Measurements from ENCODE around the gene FAM169A.

Gene FAM169A

DNA sequence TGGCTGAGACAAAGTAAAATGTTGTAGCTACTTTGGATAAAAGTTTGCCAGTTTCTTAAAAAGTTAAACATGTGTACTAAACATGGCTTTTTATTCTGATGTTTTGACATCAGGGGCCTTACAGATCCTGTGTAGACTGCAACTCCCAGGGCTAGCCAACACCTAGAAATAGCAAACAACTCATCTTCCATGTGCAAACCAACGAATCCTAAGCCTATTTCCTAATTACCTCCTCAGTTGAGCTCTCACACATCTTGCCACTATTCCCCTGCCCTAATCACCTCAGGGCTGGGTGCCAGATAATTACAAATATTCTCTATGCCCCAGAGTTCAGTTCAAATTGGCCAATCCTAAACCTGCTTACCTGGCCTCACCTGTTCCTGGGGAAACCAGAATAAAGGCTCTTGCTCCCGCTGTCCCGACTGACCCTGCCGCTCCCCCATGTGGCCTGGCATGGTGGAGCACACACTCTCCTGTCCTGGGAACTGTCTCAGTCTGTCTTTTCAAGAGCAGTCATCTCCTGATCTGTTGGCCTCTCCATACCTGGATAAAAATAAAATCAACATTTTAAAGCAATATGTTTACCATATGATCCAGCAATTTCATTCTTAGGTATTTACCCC lies 37.1 kb upstream of the FAM169A start:
- Histone ChIP-seq H3K4me3 (ENCODE audit: insufficient read depth, low read length, poor library complexity, severe bottlenecking) (no peak overlapping the region), H3F3A (ENCODE audit: insufficient read depth) (no peaks in the 10 kb centered on the region), H3K9me2 (replicated peaks; ENCODE audit: insufficient read depth, low read length) (no peaks in the 10 kb centered on the region), H3K4me2 (ENCODE audit: low read depth, low read length, poor library complexity, severe bottlenecking) (no peak overlapping the region), H3K27ac (ENCODE audit: low read depth, low read length) (no peak overlapping the region), H3K79me2 (ENCODE audit: insufficient read depth, low read length) (no peaks in the 10 kb centered on the region), H4K20me1 (ENCODE audit: low read depth, low read length) (no peaks in the 10 kb centered on the region), H2AFZ (ENCODE audit: low read depth, low read length, severe bottlenecking) (no peak overlapping the region), H3K9me3 (ENCODE audit: insufficient read depth, low read length) (no peaks in the 10 kb centered on the region), H3K9ac (ENCODE audit: low read length) (no peak overlapping the region), H3K27me3 (ENCODE audit: low read length) (no peaks in the 10 kb centered on the region), H3K36me3 (ENCODE audit: low read length) (no peaks in the 10 kb centered on the region)
- no peak for TF ChIP-seq EZH2phosphoT487 (conservative IDR thresholded peaks at IDR 0.05; ENCODE audit: low read length)
- TF ChIP-seq, protein P1, sequence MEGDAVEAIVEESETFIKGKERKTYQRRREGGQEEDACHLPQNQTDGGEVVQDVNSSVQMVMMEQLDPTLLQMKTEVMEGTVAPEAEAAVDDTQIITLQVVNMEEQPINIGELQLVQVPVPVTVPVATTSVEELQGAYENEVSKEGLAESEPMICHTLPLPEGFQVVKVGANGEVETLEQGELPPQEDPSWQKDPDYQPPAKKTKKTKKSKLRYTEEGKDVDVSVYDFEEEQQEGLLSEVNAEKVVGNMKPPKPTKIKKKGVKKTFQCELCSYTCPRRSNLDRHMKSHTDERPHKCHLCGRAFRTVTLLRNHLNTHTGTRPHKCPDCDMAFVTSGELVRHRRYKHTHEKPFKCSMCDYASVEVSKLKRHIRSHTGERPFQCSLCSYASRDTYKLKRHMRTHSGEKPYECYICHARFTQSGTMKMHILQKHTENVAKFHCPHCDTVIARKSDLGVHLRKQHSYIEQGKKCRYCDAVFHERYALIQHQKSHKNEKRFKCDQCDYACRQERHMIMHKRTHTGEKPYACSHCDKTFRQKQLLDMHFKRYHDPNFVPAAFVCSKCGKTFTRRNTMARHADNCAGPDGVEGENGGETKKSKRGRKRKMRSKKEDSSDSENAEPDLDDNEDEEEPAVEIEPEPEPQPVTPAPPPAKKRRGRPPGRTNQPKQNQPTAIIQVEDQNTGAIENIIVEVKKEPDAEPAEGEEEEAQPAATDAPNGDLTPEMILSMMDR (IDR thresholded peaks at IDR 0.05; ENCODE audit: insufficient read depth, low read length, poor library complexity, severe bottlenecking): no peak

DNA sequence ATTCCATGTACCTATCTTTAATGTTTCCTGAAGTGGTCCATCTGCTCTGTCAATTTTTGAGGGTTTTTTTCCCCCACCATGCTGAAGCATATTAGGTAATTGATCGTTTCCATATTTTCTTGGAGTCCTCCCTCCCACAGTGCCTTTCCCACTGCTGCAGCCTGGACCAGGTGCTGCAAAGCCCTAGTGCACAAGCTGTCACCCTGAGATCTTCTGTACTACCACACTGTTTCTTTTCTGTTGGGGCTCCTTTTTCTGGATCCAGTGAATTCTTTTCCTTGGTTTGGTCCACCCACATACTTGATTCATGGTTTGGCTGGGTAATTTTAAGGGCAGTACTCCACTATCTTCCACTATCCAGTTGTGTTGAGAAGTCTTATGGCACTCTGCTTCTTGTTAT lies 30.9 kb upstream of the FAM169A start:
- Histone ChIP-seq H4K20me1 (ENCODE audit: low read depth, low read length) (no peaks in the 10 kb centered on the region), H2AFZ (ENCODE audit: low read depth, low read length, severe bottlenecking) (no peak overlapping the region), H3K36me3 (ENCODE audit: low read length) (no peaks in the 10 kb centered on the region), H3K27ac (ENCODE audit: low read depth, low read length) (no peak overlapping the region), H3K9ac (ENCODE audit: low read length) (no peak overlapping the region), H3K4me3 (ENCODE audit: insufficient read depth, low read length, poor library complexity, severe bottlenecking) (no peak overlapping the region), H3K27me3 (ENCODE audit: low read length) (no peaks in the 10 kb centered on the region), H3F3A (ENCODE audit: insufficient read depth) (no peaks in the 10 kb centered on the region), H3K79me2 (ENCODE audit: insufficient read depth, low read length) (no peaks in the 10 kb centered on the region), H3K4me2 (ENCODE audit: low read depth, low read length, poor library complexity, severe bottlenecking) (no peak overlapping the region), H3K9me3 (ENCODE audit: insufficient read depth, low read length) (no peaks in the 10 kb centered on the region), H3K9me2 (replicated peaks; ENCODE audit: insufficient read depth, low read length) (no peaks in the 10 kb centered on the region)
- TF ChIP-seq, protein P1 (IDR thresholded peaks at IDR 0.05; ENCODE audit: insufficient read depth, low read length, poor library complexity, severe bottlenecking): no peak
- no peak for TF ChIP-seq EZH2phosphoT487 (conservative IDR thresholded peaks at IDR 0.05; ENCODE audit: low read length)

DNA sequence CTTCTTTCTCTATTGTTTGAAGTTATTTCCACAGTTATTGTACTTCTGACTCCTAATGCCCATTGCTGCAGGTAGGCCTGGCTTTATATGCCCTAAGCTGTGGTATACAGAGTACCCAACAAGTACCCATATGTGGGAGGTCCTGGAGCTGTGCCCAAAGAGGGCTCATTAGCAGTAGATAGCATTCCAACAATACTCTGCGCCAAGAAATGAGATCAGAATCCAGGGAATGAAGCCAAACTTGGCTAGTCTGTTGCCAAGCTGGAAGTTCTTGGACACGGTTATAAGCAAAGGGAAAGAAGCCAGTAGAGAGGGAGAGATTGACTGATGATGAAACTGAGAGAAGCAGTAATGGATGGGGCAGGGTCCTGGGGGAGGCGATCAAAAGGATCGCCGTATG lies 29.7 kb upstream of the FAM169A start:
- TF ChIP-seq, protein P1 (IDR thresholded peaks at IDR 0.05; ENCODE audit: insufficient read depth, low read length, poor library complexity, severe bottlenecking): no peak
- no peak for TF ChIP-seq EZH2phosphoT487 (conservative IDR thresholded peaks at IDR 0.05; ENCODE audit: low read length)
- Histone ChIP-seq H2AFZ (ENCODE audit: low read depth, low read length, severe bottlenecking) (no peak overlapping the region), H3F3A (ENCODE audit: insufficient read depth) (no peaks in the 10 kb centered on the region), H3K27me3 (ENCODE audit: low read length) (no peaks in the 10 kb centered on the region), H3K79me2 (ENCODE audit: insufficient read depth, low read length) (no peaks in the 10 kb centered on the region), H3K4me3 (ENCODE audit: insufficient read depth, low read length, poor library complexity, severe bottlenecking) (no peak overlapping the region), H3K36me3 (ENCODE audit: low read length) (no peaks in the 10 kb centered on the region), H3K9me3 (ENCODE audit: insufficient read depth, low read length) (no peaks in the 10 kb centered on the region), H3K4me2 (ENCODE audit: low read depth, low read length, poor library complexity, severe bottlenecking) (no peak overlapping the region), H3K9me2 (replicated peaks; ENCODE audit: insufficient read depth, low read length) (no peaks in the 10 kb centered on the region), H4K20me1 (ENCODE audit: low read depth, low read length) (no peaks in the 10 kb centered on the region), H3K27ac (ENCODE audit: low read depth, low read length) (no peak overlapping the region), H3K9ac (ENCODE audit: low read length) (no peak overlapping the region)
